Measurements from ENCODE around the gene SCFD2. TPM values are rescaled to one million over a fixed set of nuclear protein-coding genes. Genes with fewer than 3 reads are reported as not detected.

SCFD2 gene
- polyA plus RNA-seq, 2 of the 4 experiments (the other 2 are of a cell fraction): 7.6 to 10.8 TPM

DNA sequence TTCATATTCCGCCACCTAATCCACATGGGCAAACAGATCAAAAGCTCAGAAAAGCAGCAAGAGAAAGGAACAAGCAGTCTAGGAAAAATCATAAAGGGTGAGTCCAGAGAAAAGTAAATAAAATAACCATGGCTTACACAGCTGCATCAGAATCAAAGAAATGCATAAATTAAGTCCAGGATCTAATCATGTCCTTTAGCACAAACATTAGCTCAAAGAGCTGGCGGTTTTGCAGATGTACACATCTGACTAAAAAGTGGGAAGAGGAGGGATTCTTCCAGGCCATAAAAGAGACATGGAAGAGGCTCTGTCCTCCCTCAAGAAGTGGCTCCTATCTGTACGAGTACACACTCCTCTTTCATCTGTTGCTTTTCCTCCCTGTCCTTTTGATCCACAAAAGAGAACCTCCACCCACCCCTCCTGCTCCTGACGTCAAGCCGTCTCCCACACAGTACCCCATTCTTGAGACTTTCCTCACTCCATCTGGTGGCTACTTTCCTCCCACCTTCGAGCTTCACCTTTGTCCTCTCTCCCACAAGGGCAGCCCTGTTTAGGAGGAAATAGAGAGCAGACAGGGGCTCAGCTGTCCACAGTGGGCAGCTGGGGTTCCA lies 411.2 kb downstream of the SCFD2 start:
- Histone ChIP-seq H3K4me3 (no peak overlapping the region), H3K4me1 (no peaks in the 10 kb centered on the region), H3K4me2 (no peak overlapping the region), H3K27ac (no peak overlapping the region), H3K9me3 (no peaks in the 10 kb centered on the region)
- TF ChIP-seq ESRRA (IDR thresholded peaks at IDR 0.05; ENCODE audit: borderline replicate concordance, low read length) (no peak), ZFP36 (IDR thresholded peaks at IDR 0.05; ENCODE audit: borderline replicate concordance, partially characterized antibody) (no peak), TP53 (CRISPR knock-in tag; IDR thresholded peaks at IDR 0.05) (no peak), HEYL (CRISPR knock-in tag; IDR thresholded peaks at IDR 0.05) (no peak), RARB (CRISPR knock-in tag; IDR thresholded peaks at IDR 0.05) (no peak), JUN (IDR thresholded peaks at IDR 0.05) (no peak)
- TF ChIP-seq, protein P1, sequence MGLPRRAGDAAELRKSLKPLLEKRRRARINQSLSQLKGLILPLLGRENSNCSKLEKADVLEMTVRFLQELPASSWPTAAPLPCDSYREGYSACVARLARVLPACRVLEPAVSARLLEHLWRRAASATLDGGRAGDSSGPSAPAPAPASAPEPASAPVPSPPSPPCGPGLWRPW (IDR thresholded peaks at IDR 0.05): no peak
- DNase-seq (ENCODE audit: low read depth in 1 of 2, low spot score in 1 of 2): no peak
- 72% methylated on average over 6 of the region's 6 CpGs for WGBS (ENCODE audit: missing lambda C conversion rate)
- ChIA-PET CTCF (interaction anchor here (0.6 to 1.0 kb wide), 3 partner anchors 9 to 409 kb away, joined by 3 to 4 read pairs (median 3); no protein-coding TSS in a partner anchor), POLR2A (no interaction called here)
- no peak for ATAC-seq
- no peak for FAIRE-seq

DNA sequence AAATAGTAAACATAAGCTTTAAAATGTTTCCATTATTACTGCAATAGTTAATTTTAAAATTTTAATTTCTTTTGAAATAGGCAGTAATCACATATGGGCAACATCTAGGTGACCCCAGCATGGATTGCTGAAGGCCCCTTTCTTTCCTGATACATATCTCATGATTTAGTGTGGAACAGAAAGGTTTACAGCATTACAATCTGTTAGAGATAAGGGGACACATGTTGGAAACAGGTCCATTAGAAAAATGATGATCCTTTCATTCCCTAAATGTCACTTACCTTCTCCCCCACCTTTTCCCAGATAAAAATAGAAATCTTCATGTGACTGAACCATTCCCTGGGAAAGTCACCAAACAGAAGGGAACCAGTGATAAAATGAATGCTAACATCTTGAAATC lies 413.3 kb downstream of the SCFD2 start:
- Histone ChIP-seq H3K4me2 (no peak overlapping the region), H3K27ac (no peak overlapping the region), H3K4me3 (no peak overlapping the region), H3K4me1 (no peaks in the 10 kb centered on the region), H3K9me3 (no peaks in the 10 kb centered on the region)
- DNase-seq (ENCODE audit: low read depth in 1 of 2, low spot score in 1 of 2) (no peak), ATAC-seq (no peak), FAIRE-seq (no peak)
- POLR2A ChIA-PET: no interaction called here
- CTCF ChIA-PET: no interaction called here
- no peak for TF ChIP-seq JUNB (IDR thresholded peaks at IDR 0.05)
- TF ChIP-seq HOXB13 (CRISPR knock-in tag; IDR thresholded peaks at IDR 0.05; ENCODE audit: low read depth): no peak
- TF ChIP-seq ZC3H11A (IDR thresholded peaks at IDR 0.05): no peak
- no peak for TF ChIP-seq ZSCAN20 (CRISPR knock-in tag; IDR thresholded peaks at IDR 0.05)
- no peak for TF ChIP-seq FOSB (CRISPR knock-in tag; IDR thresholded peaks at IDR 0.05)
- TF ChIP-seq SREBF2 (IDR thresholded peaks at IDR 0.05): no peak
- TF ChIP-seq MAZ (IDR thresholded peaks at IDR 0.05; ENCODE audit: borderline replicate concordance, low read depth, low read length): no peak
- TF ChIP-seq, protein P2, sequence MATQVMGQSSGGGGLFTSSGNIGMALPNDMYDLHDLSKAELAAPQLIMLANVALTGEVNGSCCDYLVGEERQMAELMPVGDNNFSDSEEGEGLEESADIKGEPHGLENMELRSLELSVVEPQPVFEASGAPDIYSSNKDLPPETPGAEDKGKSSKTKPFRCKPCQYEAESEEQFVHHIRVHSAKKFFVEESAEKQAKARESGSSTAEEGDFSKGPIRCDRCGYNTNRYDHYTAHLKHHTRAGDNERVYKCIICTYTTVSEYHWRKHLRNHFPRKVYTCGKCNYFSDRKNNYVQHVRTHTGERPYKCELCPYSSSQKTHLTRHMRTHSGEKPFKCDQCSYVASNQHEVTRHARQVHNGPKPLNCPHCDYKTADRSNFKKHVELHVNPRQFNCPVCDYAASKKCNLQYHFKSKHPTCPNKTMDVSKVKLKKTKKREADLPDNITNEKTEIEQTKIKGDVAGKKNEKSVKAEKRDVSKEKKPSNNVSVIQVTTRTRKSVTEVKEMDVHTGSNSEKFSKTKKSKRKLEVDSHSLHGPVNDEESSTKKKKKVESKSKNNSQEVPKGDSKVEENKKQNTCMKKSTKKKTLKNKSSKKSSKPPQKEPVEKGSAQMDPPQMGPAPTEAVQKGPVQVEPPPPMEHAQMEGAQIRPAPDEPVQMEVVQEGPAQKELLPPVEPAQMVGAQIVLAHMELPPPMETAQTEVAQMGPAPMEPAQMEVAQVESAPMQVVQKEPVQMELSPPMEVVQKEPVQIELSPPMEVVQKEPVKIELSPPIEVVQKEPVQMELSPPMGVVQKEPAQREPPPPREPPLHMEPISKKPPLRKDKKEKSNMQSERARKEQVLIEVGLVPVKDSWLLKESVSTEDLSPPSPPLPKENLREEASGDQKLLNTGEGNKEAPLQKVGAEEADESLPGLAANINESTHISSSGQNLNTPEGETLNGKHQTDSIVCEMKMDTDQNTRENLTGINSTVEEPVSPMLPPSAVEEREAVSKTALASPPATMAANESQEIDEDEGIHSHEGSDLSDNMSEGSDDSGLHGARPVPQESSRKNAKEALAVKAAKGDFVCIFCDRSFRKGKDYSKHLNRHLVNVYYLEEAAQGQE (IDR thresholded peaks at IDR 0.05): no peak

DNA sequence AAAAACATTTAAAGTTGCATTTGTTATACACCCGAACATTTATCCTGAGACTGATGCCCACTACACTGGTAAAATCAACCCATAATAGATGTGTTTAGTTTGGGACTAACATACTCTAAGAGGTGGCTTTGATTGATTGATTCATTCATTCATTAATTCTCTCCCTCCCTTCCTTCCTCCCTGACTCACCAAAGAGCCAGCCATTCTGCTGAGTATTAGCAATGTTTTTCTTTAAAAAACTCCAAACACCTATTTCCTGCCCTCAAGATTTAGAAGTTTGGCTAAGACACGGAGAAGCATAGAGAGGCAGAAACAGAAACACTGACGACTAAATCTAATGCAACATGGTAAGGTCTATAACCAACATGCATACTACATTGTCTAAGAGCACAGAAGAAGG lies 414.8 kb downstream of the SCFD2 start:
- no peak overlapping the region for H3K27ac ChIP-seq
- ChIA-PET POLR2A (no interaction called here), CTCF (no interaction called here)
- no peaks in the 10 kb centered on the region for H3K4me1 ChIP-seq
- no peaks in the 10 kb centered on the region for H3K9me3 ChIP-seq
- WGBS (ENCODE audit: missing lambda C conversion rate): 89% methylated on average over 3 of the region's 3 CpGs
- TF ChIP-seq PHF8 (IDR thresholded peaks at IDR 0.05; ENCODE audit: borderline replicate concordance, low read depth): no peak
- no peak for ATAC-seq
- H3K4me3 ChIP-seq: no peak overlapping the region
- H3K4me2 ChIP-seq: no peak overlapping the region
- no peak for DNase-seq (ENCODE audit: low read depth in 1 of 2, low spot score in 1 of 2)
- FAIRE-seq: no peak

DNA sequence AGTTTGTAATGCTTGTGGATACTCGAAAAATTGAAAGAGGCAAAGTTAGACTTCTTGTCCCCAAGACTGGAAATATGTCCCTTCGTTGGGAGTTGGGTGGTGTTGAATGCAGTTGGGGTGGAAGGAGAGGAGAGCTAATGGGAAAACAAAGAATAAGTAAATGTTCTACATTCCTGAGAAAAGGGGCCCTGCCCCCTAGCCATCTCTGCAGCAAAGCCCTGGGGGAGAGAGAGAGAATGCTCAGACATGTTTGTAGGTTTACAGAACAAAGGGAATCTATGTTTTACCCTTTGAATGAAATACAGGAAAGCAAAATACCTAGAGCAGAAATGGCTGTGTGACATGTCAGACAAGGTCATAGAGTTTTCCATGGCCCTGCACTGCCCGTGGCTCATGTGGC lies 415.6 kb downstream of the SCFD2 start:
- CTCF ChIA-PET: no interaction called here
- TF ChIP-seq CEBPB (IDR thresholded peaks at IDR 0.05): no peak
- TF ChIP-seq CHD2 (IDR thresholded peaks at IDR 0.05; ENCODE audit: low read length, partially characterized antibody): no peak
- TF ChIP-seq EHF (CRISPR knock-in tag; IDR thresholded peaks at IDR 0.05): no peak
- TF ChIP-seq RFX5 (IDR thresholded peaks at IDR 0.05): no peak
- TF ChIP-seq JUN (IDR thresholded peaks at IDR 0.05): no peak
- TF ChIP-seq GATA3 (IDR thresholded peaks at IDR 0.05; ENCODE audit: borderline replicate concordance): no peak
- TF ChIP-seq PHF8 (IDR thresholded peaks at IDR 0.05; ENCODE audit: borderline replicate concordance, low read depth): no peak
- TF ChIP-seq, protein P3, sequence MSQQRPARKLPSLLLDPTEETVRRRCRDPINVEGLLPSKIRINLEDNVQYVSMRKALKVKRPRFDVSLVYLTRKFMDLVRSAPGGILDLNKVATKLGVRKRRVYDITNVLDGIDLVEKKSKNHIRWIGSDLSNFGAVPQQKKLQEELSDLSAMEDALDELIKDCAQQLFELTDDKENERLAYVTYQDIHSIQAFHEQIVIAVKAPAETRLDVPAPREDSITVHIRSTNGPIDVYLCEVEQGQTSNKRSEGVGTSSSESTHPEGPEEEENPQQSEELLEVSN (IDR thresholded peaks at IDR 0.05; ENCODE audit: borderline replicate concordance, low read depth): no peak
- TF ChIP-seq HOXB5 (CRISPR knock-in tag; IDR thresholded peaks at IDR 0.05): no peak
- no peak for TF ChIP-seq MAZ (IDR thresholded peaks at IDR 0.05; ENCODE audit: borderline replicate concordance, low read depth, low read length)
- TF ChIP-seq ZC3H11A (IDR thresholded peaks at IDR 0.05): no peak
- TF ChIP-seq JUNB (IDR thresholded peaks at IDR 0.05): no peak
- TF ChIP-seq, protein P4, sequence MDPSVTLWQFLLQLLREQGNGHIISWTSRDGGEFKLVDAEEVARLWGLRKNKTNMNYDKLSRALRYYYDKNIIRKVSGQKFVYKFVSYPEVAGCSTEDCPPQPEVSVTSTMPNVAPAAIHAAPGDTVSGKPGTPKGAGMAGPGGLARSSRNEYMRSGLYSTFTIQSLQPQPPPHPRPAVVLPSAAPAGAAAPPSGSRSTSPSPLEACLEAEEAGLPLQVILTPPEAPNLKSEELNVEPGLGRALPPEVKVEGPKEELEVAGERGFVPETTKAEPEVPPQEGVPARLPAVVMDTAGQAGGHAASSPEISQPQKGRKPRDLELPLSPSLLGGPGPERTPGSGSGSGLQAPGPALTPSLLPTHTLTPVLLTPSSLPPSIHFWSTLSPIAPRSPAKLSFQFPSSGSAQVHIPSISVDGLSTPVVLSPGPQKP (IDR thresholded peaks at IDR 0.05; ENCODE audit: low read depth, low read length): no peak
- no peak for TF ChIP-seq NPAS2 (CRISPR knock-in tag; IDR thresholded peaks at IDR 0.05; ENCODE audit: borderline replicate concordance)
- TF ChIP-seq NFE2L2 (conservative IDR thresholded peaks at IDR 0.05; ENCODE audit: low read length): no peak
- TF ChIP-seq RCOR1 (IDR thresholded peaks at IDR 0.05; ENCODE audit: low read depth, low read length): no peak
- TF ChIP-seq KDM5A (IDR thresholded peaks at IDR 0.05): no peak

More for the DNA sequence above, 415.6 kb downstream of the SCFD2 start:
- no peaks in the 10 kb centered on the region for H3K4me1 ChIP-seq
- DNase-seq (ENCODE audit: low read depth in 1 of 2, low spot score in 1 of 2) (no peak), ATAC-seq (no peak), FAIRE-seq (no peak)
- 64% methylated on average over 3 of the region's 3 CpGs for WGBS (ENCODE audit: missing lambda C conversion rate)
- POLR2A ChIA-PET: no interaction called here
- H3K4me2 ChIP-seq: no peak overlapping the region
- no peaks in the 10 kb centered on the region for H3K9me3 ChIP-seq
- no peak overlapping the region for H3K4me3 ChIP-seq
- H3K27ac ChIP-seq: no peak overlapping the region
